ENCODE results near the gene HS3ST1.

DNA sequence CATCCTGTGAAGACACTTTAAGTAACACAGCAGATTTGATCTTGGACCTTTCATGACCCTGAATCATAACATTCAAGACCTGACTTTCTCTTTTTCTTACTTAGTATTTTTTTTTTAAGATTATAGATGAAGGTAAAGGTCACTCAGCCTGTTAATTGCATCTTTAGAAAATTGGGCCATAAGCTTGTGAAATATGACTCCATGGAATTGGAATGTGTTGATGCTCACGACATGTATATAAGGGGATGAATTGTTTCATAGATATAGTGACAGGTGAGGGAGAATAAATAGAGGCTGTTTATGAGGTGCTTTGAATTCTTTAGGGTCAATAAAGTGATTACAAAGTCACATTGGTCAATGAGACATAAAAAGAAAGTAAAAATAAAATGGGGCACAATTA is 27.7 kb upstream of the HS3ST1 start:
- TF ChIP-seq, protein P1, sequence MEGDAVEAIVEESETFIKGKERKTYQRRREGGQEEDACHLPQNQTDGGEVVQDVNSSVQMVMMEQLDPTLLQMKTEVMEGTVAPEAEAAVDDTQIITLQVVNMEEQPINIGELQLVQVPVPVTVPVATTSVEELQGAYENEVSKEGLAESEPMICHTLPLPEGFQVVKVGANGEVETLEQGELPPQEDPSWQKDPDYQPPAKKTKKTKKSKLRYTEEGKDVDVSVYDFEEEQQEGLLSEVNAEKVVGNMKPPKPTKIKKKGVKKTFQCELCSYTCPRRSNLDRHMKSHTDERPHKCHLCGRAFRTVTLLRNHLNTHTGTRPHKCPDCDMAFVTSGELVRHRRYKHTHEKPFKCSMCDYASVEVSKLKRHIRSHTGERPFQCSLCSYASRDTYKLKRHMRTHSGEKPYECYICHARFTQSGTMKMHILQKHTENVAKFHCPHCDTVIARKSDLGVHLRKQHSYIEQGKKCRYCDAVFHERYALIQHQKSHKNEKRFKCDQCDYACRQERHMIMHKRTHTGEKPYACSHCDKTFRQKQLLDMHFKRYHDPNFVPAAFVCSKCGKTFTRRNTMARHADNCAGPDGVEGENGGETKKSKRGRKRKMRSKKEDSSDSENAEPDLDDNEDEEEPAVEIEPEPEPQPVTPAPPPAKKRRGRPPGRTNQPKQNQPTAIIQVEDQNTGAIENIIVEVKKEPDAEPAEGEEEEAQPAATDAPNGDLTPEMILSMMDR (IDR thresholded peaks at IDR 0.05): no peak
- no peak for TF ChIP-seq POLR2A (IDR thresholded peaks at IDR 0.05)
